ENCODE data around the gene FN3K. TPM values are rescaled to one million over a fixed set of nuclear protein-coding genes. Genes with fewer than 3 reads are reported as not detected.
"Not testable (repeated sequence)": the region's sequence is repeated elsewhere in the genome, so short reads cannot be mapped to it uniquely, and the experiment has no call there.

The FN3K gene
- total RNA-seq, 1 donor from 2014 or later: 33.7 TPM

DNA sequence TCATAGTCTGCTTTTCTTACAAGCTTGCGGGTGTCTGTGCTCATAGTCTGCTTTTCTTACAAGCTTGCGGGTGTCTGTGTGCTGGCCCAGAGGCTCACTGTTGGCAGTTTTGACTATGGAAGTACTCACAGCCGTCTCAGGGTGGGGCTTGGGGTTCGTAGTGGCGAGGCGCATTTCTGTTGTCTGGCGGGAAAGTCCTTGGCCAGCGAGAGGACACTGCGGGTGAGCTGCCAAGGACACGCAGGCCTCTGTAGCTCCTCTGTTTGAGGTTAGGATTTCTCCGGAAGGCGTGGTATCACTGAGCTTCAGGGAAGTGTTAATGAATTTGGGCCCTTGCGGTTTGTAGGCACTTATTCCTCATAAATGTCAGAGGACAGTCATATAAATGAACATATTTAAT, 30.0 kb downstream of the FN3K start:
- Mint-ChIP-seq H3K36me3 (ENCODE audit: unreplicated experiment) (no peaks in the 10 kb centered on the region), H3K9me3 (ENCODE audit: unreplicated experiment) (peaks cover 3% of the 10 kb centered on the region), H3K27ac (ENCODE audit: unreplicated experiment) (no peak overlapping the region), H3K4me3 (ENCODE audit: unreplicated experiment) (no peak overlapping the region), H3K27me3 (ENCODE audit: unreplicated experiment) (no peaks in the 10 kb centered on the region), H3K4me1 (ENCODE audit: low read depth, unreplicated experiment) (peaks cover 1% of the 10 kb centered on the region)
- TF ChIP-seq, protein P1, sequence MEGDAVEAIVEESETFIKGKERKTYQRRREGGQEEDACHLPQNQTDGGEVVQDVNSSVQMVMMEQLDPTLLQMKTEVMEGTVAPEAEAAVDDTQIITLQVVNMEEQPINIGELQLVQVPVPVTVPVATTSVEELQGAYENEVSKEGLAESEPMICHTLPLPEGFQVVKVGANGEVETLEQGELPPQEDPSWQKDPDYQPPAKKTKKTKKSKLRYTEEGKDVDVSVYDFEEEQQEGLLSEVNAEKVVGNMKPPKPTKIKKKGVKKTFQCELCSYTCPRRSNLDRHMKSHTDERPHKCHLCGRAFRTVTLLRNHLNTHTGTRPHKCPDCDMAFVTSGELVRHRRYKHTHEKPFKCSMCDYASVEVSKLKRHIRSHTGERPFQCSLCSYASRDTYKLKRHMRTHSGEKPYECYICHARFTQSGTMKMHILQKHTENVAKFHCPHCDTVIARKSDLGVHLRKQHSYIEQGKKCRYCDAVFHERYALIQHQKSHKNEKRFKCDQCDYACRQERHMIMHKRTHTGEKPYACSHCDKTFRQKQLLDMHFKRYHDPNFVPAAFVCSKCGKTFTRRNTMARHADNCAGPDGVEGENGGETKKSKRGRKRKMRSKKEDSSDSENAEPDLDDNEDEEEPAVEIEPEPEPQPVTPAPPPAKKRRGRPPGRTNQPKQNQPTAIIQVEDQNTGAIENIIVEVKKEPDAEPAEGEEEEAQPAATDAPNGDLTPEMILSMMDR (IDR thresholded peaks at IDR 0.05; ENCODE audit: partially characterized antibody, unreplicated experiment): no peak
- DNase-seq: no peak

DNA sequence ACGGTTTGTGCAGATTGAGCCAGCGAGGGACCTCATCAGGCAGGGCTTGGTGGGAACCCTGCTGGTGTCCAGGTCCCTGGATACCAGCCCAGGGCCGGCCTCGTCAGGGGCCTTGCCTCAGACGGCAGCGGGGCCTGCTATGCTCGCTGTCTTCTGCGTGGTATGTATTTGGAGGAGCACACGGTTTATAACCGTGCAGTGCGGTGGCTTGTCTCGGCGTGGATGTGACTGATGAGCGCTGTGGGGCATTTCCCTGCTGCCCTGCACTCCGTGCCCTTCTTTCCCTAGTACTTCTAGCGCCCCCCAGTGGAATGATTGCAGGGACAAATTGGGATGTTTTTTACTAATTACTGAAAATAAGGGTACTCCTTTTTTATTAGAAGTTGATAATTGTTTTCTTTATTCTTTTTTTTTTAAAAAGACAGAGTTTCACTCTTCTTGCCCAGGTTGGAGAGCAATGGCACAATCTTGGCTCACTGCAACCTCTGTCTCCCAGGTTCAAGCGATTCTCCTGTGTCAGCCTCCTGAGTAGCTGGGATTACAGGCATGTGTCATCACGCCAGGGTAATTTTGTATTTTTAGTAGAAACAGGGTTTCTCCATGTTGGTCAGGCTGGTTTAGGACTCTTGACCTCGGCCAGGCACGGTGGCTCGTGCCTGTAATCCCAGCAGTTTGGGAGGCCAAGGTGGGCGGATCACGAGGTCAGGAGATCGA, 31.8 kb downstream of the FN3K start:
- Mint-ChIP-seq H3K27me3 (ENCODE audit: unreplicated experiment) (no peaks in the 10 kb centered on the region), H3K4me1 (ENCODE audit: low read depth, unreplicated experiment) (peaks cover 1% of the 10 kb centered on the region), H3K36me3 (ENCODE audit: unreplicated experiment) (no peaks in the 10 kb centered on the region), H3K27ac (ENCODE audit: unreplicated experiment) (peak overlapping the region; percentile 43), H3K4me3 (ENCODE audit: unreplicated experiment) (no peak overlapping the region), H3K9me3 (ENCODE audit: unreplicated experiment) (peaks cover 5% of the 10 kb centered on the region)
- peak; percentile 65 for DNase-seq
- TF ChIP-seq, protein P1 (IDR thresholded peaks at IDR 0.05; ENCODE audit: partially characterized antibody, unreplicated experiment): peak; percentile 70

DNA sequence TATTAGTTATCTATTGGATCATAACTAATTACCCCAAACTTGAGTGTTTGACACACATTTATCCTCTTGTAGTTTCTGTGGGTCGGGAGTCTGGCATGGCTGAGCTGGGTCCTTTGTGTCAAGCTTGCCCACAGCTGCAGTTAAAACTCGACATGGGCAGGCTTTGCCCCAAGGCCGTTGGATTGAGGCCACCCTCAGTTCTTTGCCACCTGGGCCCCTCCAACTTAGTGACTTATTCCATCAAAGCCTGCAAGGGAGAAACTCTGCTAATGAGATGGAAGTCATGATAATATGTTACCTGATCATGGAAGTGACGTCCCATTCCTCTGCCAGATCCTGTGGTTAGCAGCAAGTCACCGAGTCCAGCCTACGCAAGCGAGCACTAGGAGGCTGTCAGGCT, 33.6 kb downstream of the FN3K start:
- TF ChIP-seq, protein P1 (IDR thresholded peaks at IDR 0.05; ENCODE audit: partially characterized antibody, unreplicated experiment): no peak
- Mint-ChIP-seq H3K4me1 (ENCODE audit: low read depth, unreplicated experiment) (peaks cover 3% of the 10 kb centered on the region), H3K9me3 (ENCODE audit: unreplicated experiment) (peaks cover 5% of the 10 kb centered on the region), H3K27me3 (ENCODE audit: unreplicated experiment) (peaks cover 2% of the 10 kb centered on the region), H3K27ac (ENCODE audit: unreplicated experiment) (no peak overlapping the region), H3K36me3 (ENCODE audit: unreplicated experiment) (no peaks in the 10 kb centered on the region), H3K4me3 (ENCODE audit: unreplicated experiment) (no peak overlapping the region)
- no peak for DNase-seq

DNA sequence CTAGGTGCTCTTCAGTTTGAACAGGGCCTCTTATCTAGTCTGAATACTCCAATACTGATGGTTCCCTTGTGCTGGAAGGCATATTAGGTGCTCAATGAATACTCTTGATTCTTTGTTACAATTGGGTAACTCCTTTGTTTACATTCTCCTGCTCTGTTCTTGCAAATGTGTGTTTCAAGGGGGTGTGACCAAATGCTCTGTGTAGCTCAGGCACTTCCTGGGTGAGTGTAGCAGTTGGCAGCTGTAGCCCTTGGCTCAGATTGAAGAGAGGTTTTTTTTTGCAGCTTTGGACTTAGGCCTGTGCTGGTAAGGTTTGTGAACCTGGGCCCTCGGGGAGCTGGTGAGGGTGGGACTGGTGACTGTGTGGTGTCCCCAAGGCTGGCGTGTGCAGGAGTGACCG, 36.6 kb downstream of the FN3K start:
- TF ChIP-seq, protein P1 (IDR thresholded peaks at IDR 0.05; ENCODE audit: partially characterized antibody, unreplicated experiment): no peak
- peaks cover 4% of the 10 kb centered on the region for H3K9me3 Mint-ChIP-seq (ENCODE audit: unreplicated experiment)
- no peak for DNase-seq
- peaks cover 2% of the 10 kb centered on the region for H3K27me3 Mint-ChIP-seq (ENCODE audit: unreplicated experiment)
- H3K27ac Mint-ChIP-seq (ENCODE audit: unreplicated experiment): no peak overlapping the region
- H3K36me3 Mint-ChIP-seq (ENCODE audit: unreplicated experiment): no peaks in the 10 kb centered on the region
- H3K4me1 Mint-ChIP-seq (ENCODE audit: low read depth, unreplicated experiment): peaks cover 3% of the 10 kb centered on the region
- no peak overlapping the region for H3K4me3 Mint-ChIP-seq (ENCODE audit: unreplicated experiment)

DNA sequence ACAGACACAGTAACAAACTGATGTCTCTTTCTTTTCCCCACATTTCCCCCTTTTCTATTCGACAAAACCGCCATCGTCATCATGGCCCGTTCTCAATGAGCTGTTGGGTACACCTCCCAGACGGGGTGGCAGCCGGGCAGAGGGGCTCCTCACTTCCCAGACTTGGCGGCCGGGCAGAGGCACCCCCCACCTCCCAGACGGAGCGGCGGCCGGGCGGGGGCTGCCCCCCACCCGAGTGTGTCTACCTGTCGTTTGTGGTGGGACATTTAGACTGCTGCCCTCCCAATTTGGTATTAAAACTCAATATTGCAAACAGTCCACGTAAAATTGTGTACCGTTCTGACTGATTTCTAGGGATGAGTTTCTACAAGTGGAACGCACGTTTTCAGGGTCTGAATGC, 39.0 kb downstream of the FN3K start:
- H3K27me3 Mint-ChIP-seq (ENCODE audit: unreplicated experiment); H3K36me3 Mint-ChIP-seq (ENCODE audit: unreplicated experiment); H3K4me3 Mint-ChIP-seq (ENCODE audit: unreplicated experiment); H3K4me1 Mint-ChIP-seq (ENCODE audit: low read depth, unreplicated experiment); DNase-seq; H3K9me3 Mint-ChIP-seq (ENCODE audit: unreplicated experiment): not testable (repeated sequence)
- peak overlapping the region; percentile 72 for H3K27ac Mint-ChIP-seq (ENCODE audit: unreplicated experiment)
